ENCODE results near the gene SDK1.

Gene SDK1

DNA sequence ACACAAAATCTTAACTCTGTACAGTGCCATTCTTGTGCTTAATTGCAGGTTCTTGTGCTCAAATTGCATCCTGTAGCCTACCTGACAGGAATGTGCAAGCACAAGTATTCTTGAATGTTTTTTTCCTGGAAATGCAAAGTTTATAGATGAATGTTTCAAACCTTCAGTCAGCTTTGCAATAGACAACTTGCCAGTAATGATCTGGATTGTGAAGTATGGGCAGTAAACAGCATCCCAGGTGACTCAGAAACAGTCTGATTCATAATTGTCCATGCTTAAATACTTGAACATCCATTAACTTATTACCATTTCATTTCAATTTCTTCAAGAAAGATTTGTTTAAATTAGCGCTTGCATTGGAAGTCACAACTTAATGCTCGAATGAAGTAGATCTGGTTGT is 347.2 kb downstream of the SDK1 start:
- no peak overlapping the region for H3K4me3 ChIP-seq (ENCODE audit: low read length)

DNA sequence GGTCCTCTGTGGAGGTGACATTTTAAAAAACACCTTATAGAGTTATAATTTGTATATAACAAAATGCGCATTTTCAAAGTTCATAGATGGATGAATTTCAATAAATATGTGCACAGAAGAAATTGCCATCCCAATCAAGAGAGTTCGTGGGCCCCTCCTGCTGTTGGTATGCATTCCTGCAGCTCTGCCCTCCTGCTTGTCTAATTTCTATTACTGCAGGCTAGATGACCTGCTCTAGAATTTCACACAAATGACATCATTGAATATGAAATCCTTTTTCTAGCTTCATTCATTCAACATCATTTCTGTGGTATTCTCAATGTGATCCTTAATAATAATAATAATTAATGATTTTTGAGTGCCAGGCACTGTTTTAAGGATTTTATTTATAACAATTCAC is 348.2 kb downstream of the SDK1 start:
- Histone ChIP-seq H3K4me3 (ENCODE audit: low read length) (no peak overlapping the region), H3K4me1 (ENCODE audit: control insufficient read depth, insufficient read depth, low read length) (no peaks in the 10 kb centered on the region), H3K9me3 (ENCODE audit: control insufficient read depth, low read length) (no peaks in the 10 kb centered on the region), H3K27me3 (replicated peaks; ENCODE audit: control insufficient read depth, insufficient read depth, low read length) (no peaks in the 10 kb centered on the region), H3K9ac (ENCODE audit: low read length) (no peak overlapping the region), H3K36me3 (ENCODE audit: control insufficient read depth, insufficient read depth, low read length, severe bottlenecking) (no peaks in the 10 kb centered on the region)
- peak; percentile 5 for DNase-seq (ENCODE audit: low read depth)

More for the DNA sequence above, 347.2 kb downstream of the SDK1 start:
- no peak for DNase-seq (ENCODE audit: low read depth)
- Histone ChIP-seq H3K4me1 (ENCODE audit: control insufficient read depth, insufficient read depth, low read length) (no peaks in the 10 kb centered on the region), H3K9me3 (ENCODE audit: control insufficient read depth, low read length) (no peaks in the 10 kb centered on the region), H3K36me3 (ENCODE audit: control insufficient read depth, insufficient read depth, low read length, severe bottlenecking) (no peaks in the 10 kb centered on the region), H3K9ac (ENCODE audit: low read length) (no peak overlapping the region), H3K27me3 (replicated peaks; ENCODE audit: control insufficient read depth, insufficient read depth, low read length) (no peaks in the 10 kb centered on the region)

DNA sequence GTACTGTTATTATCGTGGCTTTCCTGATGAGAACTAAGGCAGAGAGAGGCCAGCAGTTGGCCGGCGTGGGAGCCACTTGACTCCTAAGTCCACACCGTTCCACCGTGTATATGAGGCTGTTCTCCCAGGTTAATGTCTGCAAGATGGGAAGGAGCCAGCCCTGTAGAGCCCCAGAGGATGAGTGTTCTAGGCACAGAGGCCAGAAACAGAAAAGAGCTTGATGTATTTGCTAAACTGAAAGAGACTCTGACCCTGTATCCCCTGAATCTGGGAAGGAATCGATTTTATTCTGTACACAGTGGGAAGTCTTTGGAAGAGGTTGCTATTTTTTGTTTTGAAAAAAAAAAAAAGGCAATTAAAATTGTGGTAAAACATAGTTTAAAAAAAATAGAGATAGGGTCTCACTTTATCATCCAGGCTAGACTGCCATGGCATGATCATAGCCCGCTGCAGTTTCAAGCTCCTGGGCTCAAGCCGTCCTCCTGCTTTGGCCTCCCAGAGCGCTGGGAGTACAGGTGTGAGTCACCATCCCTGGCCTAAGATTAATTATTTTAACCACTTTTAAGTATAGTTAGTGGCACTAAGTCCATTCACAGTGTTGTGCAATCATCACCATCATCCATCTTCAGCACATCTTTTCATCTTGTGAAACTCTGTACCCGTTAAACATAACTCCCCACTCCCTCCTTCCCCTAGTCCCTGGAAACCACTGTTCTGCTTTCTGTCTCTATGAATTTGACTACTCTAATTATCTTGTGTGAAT is 348.8 kb downstream of the SDK1 start:
- H3K9ac ChIP-seq (ENCODE audit: low read length), result no peak overlapping the region
- peak; percentile 1 for DNase-seq (ENCODE audit: low read depth)
- H3K27me3 ChIP-seq (replicated peaks; ENCODE audit: control insufficient read depth, insufficient read depth, low read length), result no peaks in the 10 kb centered on the region
- H3K4me3 ChIP-seq (ENCODE audit: low read length), result no peak overlapping the region
- no peaks in the 10 kb centered on the region for H3K36me3 ChIP-seq (ENCODE audit: control insufficient read depth, insufficient read depth, low read length, severe bottlenecking)
- H3K9me3 ChIP-seq (ENCODE audit: control insufficient read depth, low read length), result no peaks in the 10 kb centered on the region
- no peaks in the 10 kb centered on the region for H3K4me1 ChIP-seq (ENCODE audit: control insufficient read depth, insufficient read depth, low read length)

DNA sequence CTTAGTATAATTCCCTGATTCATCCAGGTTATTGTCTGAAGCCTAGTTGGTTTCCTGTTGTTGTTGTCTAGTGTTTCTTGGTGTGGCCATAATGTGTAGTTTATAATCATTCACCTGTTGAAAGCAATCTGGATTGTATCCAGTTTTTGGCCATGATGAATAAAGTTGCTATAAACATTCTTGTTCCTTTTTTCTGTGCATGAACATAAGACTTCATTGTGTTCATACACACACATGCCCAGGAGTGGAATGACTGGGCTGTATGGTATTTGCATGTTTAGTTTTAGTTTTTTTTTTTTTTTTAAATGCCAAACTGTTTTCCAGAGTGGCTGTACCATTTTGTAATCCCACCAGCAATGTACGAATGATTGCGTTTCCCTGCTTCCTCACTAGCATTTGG is 349.8 kb downstream of the SDK1 start:
- no peaks in the 10 kb centered on the region for H3K4me1 ChIP-seq (ENCODE audit: control insufficient read depth, insufficient read depth, low read length)
- no peak overlapping the region for H3K9ac ChIP-seq (ENCODE audit: low read length)
- no peak for DNase-seq (ENCODE audit: low read depth)
- no peaks in the 10 kb centered on the region for H3K36me3 ChIP-seq (ENCODE audit: control insufficient read depth, insufficient read depth, low read length, severe bottlenecking)
- H3K9me3 ChIP-seq (ENCODE audit: control insufficient read depth, low read length), result no peaks in the 10 kb centered on the region
- H3K4me3 ChIP-seq (ENCODE audit: low read length), result no peak overlapping the region
- no peaks in the 10 kb centered on the region for H3K27me3 ChIP-seq (replicated peaks; ENCODE audit: control insufficient read depth, insufficient read depth, low read length)

DNA sequence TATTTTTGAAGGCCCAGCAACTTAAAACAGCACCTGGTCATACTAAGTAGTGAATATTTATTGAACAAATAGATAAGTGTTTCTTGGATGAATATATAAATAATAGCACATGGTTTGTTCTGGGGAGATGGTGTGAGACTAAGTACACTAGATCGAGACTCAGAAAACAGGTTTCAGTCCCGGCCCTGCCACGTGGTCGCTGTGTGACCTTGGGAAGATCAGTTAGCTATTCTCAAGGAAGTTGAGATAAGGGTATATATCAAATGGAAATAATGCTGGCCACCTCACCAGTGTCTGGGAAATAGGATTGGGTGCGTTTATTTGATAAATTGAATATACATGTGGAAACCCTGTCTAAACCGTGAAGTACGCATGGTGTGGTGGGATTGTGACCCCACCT is 354.6 kb downstream of the SDK1 start:
- DNase-seq (ENCODE audit: low read depth), result no peak
- Histone ChIP-seq H3K36me3 (ENCODE audit: control insufficient read depth, insufficient read depth, low read length, severe bottlenecking) (no peaks in the 10 kb centered on the region), H3K4me3 (ENCODE audit: low read length) (no peak overlapping the region), H3K9ac (ENCODE audit: low read length) (no peak overlapping the region), H3K4me1 (ENCODE audit: control insufficient read depth, insufficient read depth, low read length) (no peaks in the 10 kb centered on the region), H3K27me3 (replicated peaks; ENCODE audit: control insufficient read depth, insufficient read depth, low read length) (no peaks in the 10 kb centered on the region), H3K9me3 (ENCODE audit: control insufficient read depth, low read length) (no peaks in the 10 kb centered on the region)

DNA sequence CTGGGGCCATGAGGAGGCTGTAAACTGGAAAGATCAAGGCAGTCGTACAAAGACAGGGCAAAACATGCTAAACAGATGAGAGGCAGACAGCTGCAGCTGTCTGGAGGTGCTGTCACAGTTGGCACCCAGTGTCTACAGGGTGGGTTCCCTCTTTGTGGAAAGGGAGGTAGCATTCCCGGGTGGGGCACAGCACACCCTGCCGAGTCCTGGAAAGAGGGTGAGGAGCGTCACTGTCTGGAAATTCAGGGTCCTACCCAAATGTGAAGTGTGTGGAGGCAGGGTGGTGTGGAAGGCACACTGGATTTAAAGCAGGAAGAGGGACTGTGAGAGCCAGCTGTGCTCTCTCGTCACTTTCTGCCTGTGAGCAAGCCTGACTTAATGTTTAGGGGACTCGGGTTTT is 356.2 kb downstream of the SDK1 start:
- DNase-seq (ENCODE audit: low read depth), result no peak
- Histone ChIP-seq H3K4me3 (ENCODE audit: low read length) (no peak overlapping the region), H3K9me3 (ENCODE audit: control insufficient read depth, low read length) (no peaks in the 10 kb centered on the region), H3K27me3 (replicated peaks; ENCODE audit: control insufficient read depth, insufficient read depth, low read length) (no peaks in the 10 kb centered on the region), H3K4me1 (ENCODE audit: control insufficient read depth, insufficient read depth, low read length) (no peaks in the 10 kb centered on the region), H3K36me3 (ENCODE audit: control insufficient read depth, insufficient read depth, low read length, severe bottlenecking) (no peaks in the 10 kb centered on the region), H3K9ac (ENCODE audit: low read length) (no peak overlapping the region)

DNA sequence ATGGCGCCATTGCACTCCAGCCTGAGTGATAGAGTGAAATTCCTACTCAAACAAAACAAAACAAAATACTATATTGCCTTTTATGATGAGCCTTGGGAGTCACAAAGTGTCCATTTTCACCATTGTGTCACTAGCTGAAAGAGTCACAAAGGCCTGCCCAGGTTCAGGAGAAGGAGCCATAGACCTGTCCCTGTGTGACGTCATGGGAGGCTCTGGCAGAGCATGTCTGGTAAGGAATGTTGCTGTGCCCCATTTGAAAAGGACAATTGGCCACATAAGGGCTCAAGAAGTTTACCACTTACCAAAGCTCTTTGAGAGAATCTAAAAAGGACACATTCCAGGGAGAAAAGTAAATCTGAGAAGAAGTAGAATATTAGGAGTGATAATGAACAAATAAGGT is 367.7 kb downstream of the SDK1 start:
- no peak for DNase-seq (ENCODE audit: low read depth)
- Histone ChIP-seq H3K9ac (ENCODE audit: low read length) (no peak overlapping the region), H3K4me1 (ENCODE audit: control insufficient read depth, insufficient read depth, low read length) (no peaks in the 10 kb centered on the region), H3K27me3 (replicated peaks; ENCODE audit: control insufficient read depth, insufficient read depth, low read length) (no peaks in the 10 kb centered on the region), H3K36me3 (ENCODE audit: control insufficient read depth, insufficient read depth, low read length, severe bottlenecking) (no peaks in the 10 kb centered on the region), H3K9me3 (ENCODE audit: control insufficient read depth, low read length) (no peaks in the 10 kb centered on the region), H3K4me3 (ENCODE audit: low read length) (no peak overlapping the region)

DNA sequence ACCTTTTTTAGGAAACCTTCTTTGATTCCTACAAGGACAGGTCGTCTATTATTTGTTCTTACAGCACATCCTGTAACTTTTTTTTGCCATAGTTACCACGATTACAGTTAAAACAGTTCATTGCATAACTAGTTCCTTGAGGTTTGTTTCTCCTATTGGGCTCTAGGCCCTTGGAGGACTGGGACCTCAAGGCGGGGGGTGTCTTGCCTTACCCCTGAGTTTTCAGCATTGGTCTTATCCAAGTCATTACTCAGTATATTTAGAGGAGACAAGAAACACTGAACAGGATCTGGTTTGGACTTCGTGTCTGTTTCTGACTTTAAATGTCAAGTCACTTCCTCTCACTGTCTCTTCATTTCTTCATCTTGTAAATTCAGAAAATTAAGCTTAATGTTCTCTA is 369.8 kb downstream of the SDK1 start:
- H3K4me3 ChIP-seq (ENCODE audit: low read length), result no peak overlapping the region
- H3K36me3 ChIP-seq (ENCODE audit: control insufficient read depth, insufficient read depth, low read length, severe bottlenecking), result no peaks in the 10 kb centered on the region
- no peak overlapping the region for H3K9ac ChIP-seq (ENCODE audit: low read length)
- no peaks in the 10 kb centered on the region for H3K9me3 ChIP-seq (ENCODE audit: control insufficient read depth, low read length)
- no peaks in the 10 kb centered on the region for H3K27me3 ChIP-seq (replicated peaks; ENCODE audit: control insufficient read depth, insufficient read depth, low read length)
- H3K4me1 ChIP-seq (ENCODE audit: control insufficient read depth, insufficient read depth, low read length), result no peaks in the 10 kb centered on the region
- no peak for DNase-seq (ENCODE audit: low read depth)

DNA sequence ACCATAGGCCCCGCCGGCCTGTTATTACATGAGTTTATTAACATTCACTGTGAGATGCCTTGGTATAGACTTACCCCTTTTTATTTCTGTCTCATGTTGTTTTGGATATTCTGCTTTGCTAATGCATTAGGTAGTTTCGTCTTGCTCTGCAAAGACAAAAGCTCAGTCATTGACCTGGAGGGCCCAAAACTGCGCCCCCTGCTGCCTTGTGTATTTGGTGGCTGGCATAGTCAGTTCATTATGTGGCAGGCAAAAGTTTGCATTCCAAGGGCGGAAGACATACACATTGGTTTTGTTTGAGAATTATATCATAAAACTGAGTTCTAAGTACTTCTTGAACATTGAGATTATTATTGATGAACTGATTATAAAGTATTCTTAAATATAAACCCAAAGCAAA is 372.5 kb downstream of the SDK1 start:
- H3K4me3 ChIP-seq (ENCODE audit: low read length), result no peak overlapping the region
- H3K27me3 ChIP-seq (replicated peaks; ENCODE audit: control insufficient read depth, insufficient read depth, low read length), result no peaks in the 10 kb centered on the region
- no peak for DNase-seq (ENCODE audit: low read depth)
- H3K36me3 ChIP-seq (ENCODE audit: control insufficient read depth, insufficient read depth, low read length, severe bottlenecking), result no peaks in the 10 kb centered on the region
- H3K4me1 ChIP-seq (ENCODE audit: control insufficient read depth, insufficient read depth, low read length), result no peaks in the 10 kb centered on the region
- H3K9me3 ChIP-seq (ENCODE audit: control insufficient read depth, low read length), result no peaks in the 10 kb centered on the region
- no peak overlapping the region for H3K9ac ChIP-seq (ENCODE audit: low read length)

DNA sequence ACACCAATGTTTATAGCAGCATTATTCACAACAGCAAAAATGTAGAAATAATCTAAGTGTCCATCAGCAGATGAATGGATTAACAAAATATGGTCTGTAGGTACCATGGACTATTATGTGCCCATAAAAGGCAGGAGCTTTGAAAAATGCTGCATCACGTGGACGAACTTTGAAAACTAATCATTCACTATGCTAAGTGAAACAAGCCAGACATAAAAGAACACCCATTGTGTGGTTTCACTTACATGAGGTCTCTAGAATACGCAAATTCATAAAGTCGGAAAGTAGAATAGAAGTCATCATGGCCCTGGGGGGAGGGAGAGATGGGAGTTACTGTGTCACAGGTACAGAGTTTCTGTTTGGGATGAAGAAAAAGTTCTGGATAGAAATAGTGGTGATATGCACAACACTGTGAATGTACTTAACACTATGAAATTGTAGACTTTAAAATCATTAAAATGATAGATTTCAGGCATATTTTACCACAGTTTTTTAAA is 377.3 kb downstream of the SDK1 start:
- H3K27me3 ChIP-seq (replicated peaks; ENCODE audit: control insufficient read depth, insufficient read depth, low read length), result no peaks in the 10 kb centered on the region
- no peak overlapping the region for H3K4me3 ChIP-seq (ENCODE audit: low read length)
- H3K9me3 ChIP-seq (ENCODE audit: control insufficient read depth, low read length), result no peaks in the 10 kb centered on the region
- H3K4me1 ChIP-seq (ENCODE audit: control insufficient read depth, insufficient read depth, low read length), result peaks cover 6% of the 10 kb centered on the region
- H3K36me3 ChIP-seq (ENCODE audit: control insufficient read depth, insufficient read depth, low read length, severe bottlenecking), result no peaks in the 10 kb centered on the region
- DNase-seq (ENCODE audit: low read depth), result no peak
- no peak overlapping the region for H3K9ac ChIP-seq (ENCODE audit: low read length)

DNA sequence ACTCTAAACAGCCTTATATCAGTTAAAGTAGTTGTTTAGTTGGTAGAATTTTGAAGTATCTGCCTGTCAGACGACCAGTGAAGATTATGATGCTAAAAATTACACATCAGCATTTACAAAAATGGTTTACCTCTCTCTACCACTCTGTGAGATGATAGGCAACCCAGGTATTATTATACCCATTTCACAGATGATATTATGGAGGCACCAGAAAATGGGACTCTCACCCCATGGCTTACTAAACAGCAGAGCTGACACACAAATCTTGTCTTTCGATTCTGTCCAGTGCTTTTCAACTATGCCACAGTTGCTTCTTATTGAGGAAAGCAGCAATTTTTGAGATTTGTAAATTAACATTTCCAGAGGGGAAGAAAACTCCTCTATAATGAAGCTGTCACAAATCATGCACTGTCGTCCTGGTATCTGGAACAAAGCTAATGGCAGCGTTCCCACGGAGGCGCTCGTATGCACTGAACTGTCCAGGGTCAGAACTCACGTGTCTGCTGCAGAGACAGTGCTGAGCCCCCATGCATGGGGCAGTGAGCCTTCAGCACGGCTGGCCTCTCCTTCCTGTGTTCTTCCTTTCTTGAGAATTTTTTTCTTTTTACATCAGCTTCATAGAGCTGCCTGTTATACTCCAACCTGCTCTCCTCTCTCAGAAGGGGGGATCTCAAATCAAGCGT is 381.1 kb downstream of the SDK1 start:
- peaks cover 6% of the 10 kb centered on the region for H3K4me1 ChIP-seq (ENCODE audit: control insufficient read depth, insufficient read depth, low read length)
- H3K9ac ChIP-seq (ENCODE audit: low read length), result no peak overlapping the region
- H3K36me3 ChIP-seq (ENCODE audit: control insufficient read depth, insufficient read depth, low read length, severe bottlenecking), result no peaks in the 10 kb centered on the region
- DNase-seq (ENCODE audit: low read depth), result no peak
- H3K9me3 ChIP-seq (ENCODE audit: control insufficient read depth, low read length), result peaks cover 4% of the 10 kb centered on the region
- H3K27me3 ChIP-seq (replicated peaks; ENCODE audit: control insufficient read depth, insufficient read depth, low read length), result no peaks in the 10 kb centered on the region
- H3K4me3 ChIP-seq (ENCODE audit: low read length), result peak overlapping the region; percentile 34

Data from adipocyte (in vitro differentiated cells).